GM10266 (cell line): Measurements from ENCODE around the gene OR4K13.

Source experiments
- DNase-seq: peaks from one replicate; pipeline ENCODE4 v3.0.0; 2012; ENCODE audit errors: extremely low spot score
- TF ChIP-seq, protein P1 (sequence below): IDR thresholded peaks from 2 replicates; pipeline ENCODE4 v1.5.1; 2012; ENCODE audit warnings: mild to moderate bottlenecking, low read depth; ENCODE audit not compliant: control insufficient read depth, insufficient read depth; ENCODE audit errors: missing control alignments

The OR4K13 gene, protein sequence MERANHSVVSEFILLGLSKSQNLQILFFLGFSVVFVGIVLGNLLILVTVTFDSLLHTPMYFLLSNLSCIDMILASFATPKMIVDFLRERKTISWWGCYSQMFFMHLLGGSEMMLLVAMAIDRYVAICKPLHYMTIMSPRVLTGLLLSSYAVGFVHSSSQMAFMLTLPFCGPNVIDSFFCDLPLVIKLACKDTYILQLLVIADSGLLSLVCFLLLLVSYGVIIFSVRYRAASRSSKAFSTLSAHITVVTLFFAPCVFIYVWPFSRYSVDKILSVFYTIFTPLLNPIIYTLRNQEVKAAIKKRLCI

DNA sequence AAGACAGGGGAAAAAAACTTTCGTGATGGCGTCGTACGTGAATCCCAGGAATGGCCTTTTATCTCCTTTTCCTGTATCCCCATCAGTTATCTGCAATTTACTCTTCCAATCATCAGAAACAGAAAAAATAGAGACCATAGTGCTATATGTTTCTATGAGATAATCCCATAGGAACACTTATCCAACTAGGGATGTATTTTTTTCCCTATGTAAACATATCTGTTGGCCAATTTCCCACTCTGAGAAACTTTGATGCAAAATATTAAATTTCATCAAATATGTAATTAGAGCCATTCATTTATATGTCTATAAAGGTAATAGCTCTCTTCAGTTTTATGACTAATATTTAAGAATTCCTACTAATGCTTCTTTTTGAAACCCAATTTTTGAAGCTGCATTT, at the start of gene OR4K13:
TSS of gene OR4K13 (minus strand) at position 101 of the 400 bp plus-strand sequence. CDS start 1,280 bp downstream, outside the sequence.
- DNase-seq, result no peak
- TF ChIP-seq, protein P1, sequence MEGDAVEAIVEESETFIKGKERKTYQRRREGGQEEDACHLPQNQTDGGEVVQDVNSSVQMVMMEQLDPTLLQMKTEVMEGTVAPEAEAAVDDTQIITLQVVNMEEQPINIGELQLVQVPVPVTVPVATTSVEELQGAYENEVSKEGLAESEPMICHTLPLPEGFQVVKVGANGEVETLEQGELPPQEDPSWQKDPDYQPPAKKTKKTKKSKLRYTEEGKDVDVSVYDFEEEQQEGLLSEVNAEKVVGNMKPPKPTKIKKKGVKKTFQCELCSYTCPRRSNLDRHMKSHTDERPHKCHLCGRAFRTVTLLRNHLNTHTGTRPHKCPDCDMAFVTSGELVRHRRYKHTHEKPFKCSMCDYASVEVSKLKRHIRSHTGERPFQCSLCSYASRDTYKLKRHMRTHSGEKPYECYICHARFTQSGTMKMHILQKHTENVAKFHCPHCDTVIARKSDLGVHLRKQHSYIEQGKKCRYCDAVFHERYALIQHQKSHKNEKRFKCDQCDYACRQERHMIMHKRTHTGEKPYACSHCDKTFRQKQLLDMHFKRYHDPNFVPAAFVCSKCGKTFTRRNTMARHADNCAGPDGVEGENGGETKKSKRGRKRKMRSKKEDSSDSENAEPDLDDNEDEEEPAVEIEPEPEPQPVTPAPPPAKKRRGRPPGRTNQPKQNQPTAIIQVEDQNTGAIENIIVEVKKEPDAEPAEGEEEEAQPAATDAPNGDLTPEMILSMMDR, result no peak

DNA sequence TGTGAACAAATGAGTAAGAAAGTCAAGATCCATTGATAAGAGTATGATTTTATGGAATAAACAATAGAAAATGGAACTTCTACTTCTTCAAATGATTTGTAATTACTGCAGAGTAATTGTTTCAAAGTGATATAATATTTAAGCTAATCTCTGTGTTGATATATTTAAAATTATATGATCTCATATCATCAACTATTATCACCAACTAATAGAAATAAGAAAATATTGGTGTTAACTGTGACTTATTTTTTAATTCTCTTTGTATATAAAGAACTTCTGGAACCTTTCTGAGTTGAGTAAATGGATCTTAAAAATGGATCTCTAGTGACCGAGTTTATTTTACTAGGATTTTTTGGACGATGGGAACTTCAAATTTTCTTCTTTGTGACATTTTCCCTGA, 23.9 kb upstream of the OR4K13 start, which contains the start of gene OR4L1:
TSS of gene OR4L1 (plus strand) at position 301 of the 400 bp plus-strand sequence. CDS start at position 301, 0 bp downstream.
- TF ChIP-seq, protein P1, result no peak
- no peak for DNase-seq

DNA sequence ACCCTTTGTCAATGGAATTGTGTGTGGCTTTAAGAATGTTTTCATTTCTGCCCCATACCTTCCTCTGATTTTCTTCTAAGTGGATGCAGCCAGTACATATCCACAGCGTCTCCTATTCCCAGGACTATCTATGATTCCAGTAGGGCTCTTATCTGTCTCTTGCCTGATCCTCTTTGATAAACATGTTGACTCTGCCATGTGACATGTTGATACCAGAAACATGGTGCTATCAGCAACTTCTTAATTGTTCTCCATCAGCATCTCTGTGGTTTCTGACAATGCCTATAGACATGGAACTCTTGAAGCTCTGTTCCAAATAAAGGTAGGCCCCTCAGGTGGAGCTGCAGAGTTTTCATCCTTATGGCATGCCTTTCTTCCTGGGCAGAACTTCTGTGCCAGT, 12.4 kb upstream of the OR4K13 start:
- TF ChIP-seq, protein P1, result no peak
- DNase-seq, result no peak

DNA sequence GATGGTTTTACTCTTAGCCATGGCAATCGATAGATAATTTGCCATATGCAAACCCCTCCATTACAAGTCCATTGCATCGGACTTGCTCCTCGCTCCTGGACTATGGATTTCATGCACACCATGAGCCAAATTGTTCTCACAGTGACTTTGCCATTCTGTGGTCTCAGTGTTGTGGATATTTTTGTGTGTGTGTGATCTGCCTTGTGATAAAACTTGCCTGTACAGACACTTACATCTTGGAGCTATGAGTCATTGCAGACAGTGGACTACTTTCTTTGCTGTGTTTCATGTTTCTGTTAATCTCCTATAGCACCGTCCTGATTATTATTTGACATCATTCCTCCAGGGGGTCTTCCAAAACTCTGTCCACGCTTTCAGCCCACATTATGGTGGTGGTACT, 8.4 kb upstream of the OR4K13 start:
- no peak for DNase-seq
- TF ChIP-seq, protein P1, result no peak

DNA sequence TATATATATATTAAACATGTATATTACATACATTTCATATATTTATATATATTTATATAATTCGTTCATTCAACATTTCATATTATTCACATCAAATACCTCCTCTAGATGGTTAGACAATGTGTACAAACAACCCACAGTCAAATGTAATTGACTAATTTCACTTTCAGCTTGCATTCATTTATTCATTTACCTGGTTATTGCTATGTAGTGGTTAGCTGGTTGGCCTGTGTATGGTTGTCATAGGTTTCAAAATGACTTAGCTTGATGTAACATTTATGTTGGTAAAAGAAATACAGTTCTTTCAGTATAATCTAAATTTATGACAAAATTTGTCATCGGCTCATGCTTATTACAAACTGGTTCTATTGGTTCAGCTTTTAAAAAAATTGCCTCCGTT, 389 bp downstream of the OR4K13 start:
- TF ChIP-seq, protein P1, result no peak
- no peak for DNase-seq

DNA sequence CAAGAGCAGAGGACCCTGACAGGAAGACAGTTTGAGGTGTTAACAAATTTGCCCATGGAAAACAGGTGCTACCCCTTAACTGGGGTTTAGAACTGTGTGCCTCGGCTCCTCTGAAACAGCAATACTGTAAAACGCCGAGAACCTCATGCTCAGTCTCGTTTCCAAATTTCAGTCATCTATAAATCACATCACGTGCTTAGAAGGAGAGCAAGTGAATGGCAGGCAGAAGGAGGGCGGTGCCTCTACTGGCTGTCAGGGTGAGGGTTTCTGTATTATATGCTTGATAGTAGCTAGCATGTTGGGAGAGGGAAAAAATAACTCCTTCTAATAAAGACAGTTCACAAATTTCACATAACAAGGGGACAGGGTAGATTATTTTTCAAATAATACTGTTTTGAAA, 4.8 kb downstream of the OR4K13 start:
- TF ChIP-seq, protein P1, result no peak

DNA sequence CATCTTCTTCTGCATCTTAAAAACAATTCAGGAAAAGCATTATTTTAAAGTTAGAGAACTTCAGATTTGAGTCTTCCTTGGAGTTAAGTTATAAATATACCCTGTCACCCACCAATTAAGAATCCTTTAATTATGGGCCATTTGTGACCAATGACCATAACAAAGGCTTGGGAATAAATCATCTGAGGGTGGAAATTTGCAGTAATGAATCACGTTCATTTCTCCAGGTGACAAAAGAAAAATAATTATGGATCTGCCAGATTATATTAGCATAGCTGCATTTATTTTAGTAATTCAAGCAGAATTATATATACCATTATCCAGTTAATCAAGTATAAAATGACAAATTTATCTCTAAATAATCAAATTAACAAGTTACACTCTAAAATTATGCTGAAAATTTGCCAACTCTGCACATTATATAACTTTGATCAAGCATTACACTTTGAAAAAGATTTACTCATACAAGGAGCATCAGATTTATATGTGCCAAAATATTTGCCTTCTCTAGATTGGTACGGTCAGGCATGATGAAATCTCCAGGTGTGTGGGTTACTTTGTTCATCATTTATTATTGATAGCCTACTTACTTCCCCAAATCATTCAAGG, 16.5 kb downstream of the OR4K13 start, which contains the start of gene OR4K14:
TSS of gene OR4K14 (minus strand) at position 51 of the 609 bp plus-strand sequence. CDS start 4,114 bp downstream, outside the sequence.
- TF ChIP-seq, protein P1, result no peak
- no peak for DNase-seq

More for the DNA sequence above, 4.8 kb downstream of the OR4K13 start:
- DNase-seq, result no peak
